ENCODE data around the gene MATN4. TPM values are rescaled to one million over a fixed set of nuclear protein-coding genes. Genes with fewer than 3 reads are reported as not detected.

Gene MATN4
- total RNA-seq, 4 donors from 2014 or later = 5.6 TPM; not detected in 3

GRCh38 chr20:45303586-45304463 is 4.3 kb downstream of the MATN4 start:
- Histone ChIP-seq H3K36me3 (no peaks in the 10 kb centered on the region), H3K4me1 (peaks cover 0 to 5% of the 10 kb centered on the region in 2 donors), H3K4me3 (no peak overlapping the region), H3K27me3 (peaks cover 0 to 10% of the 10 kb centered on the region in 2 donors), H3K27ac (no peak overlapping the region), H3K9me3 (no peaks in the 10 kb centered on the region)
- TF ChIP-seq CTCF (IDR thresholded peaks at IDR 0.05) (no peak), POLR2A (IDR thresholded peaks at IDR 0.05) (no peak)
- intact Hi-C loops (cut with DNase I; ENCODE audit: low total_unique reads) = no loop called here
- DNase-seq = no peak

DNA sequence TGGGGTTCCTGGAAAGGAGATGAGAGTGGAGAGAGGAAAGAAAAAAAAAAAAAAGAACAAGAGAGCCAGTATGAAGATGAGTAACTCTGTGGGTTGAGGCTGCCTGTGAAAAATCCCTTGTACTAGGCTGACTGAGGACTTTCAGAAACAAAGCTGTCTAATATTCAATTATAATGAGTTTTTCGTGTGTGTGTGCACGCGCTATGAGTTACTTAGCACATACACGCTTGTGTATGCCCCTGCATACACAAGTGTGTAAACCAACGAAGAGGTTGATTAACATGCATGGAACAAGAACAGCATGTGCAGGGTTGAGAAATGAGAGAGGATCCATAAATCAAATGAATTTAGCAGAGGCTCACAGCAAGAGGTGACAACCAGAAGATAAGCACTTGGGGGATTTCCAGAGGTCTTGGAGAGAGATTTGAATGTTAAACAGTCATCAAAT is 6.3 kb downstream of the MATN4 start:
- no peak for DNase-seq

DNA sequence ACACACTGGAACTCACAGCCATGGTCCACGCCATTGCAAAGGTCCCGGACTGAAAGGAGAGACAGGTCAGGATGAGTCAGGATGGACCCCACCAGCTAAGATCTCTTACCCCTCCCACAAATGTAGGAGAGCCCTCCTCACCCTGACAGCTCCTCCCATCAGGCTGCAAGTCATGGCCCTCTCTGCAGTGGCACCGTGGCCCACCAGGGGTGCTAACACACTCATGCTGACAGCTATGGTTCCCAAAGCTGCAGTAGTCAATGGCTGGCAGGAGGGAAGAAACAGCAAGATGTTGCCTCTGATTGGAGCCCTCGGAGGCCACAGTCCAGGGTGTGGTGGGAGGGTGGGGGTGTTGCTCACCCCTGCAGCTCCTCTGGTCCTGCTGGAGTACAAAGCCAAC is 7.1 kb downstream of the MATN4 start:
- DNase-seq = no peak
- Histone ChIP-seq H3K9me3 (no peaks in the 10 kb centered on the region), H3K4me1 (no peaks in the 10 kb centered on the region), H3K27me3 (no peaks in the 10 kb centered on the region), H3K27ac (no peak overlapping the region), H3K4me3 (no peak overlapping the region), H3K36me3 (no peaks in the 10 kb centered on the region)
- intact Hi-C loops (cut with DNase I; ENCODE audit: low total_unique reads) = no loop called here
- TF ChIP-seq CTCF (IDR thresholded peaks at IDR 0.05) (no peak), POLR2A (IDR thresholded peaks at IDR 0.05) (no peak)

More for the DNA sequence above, 6.3 kb downstream of the MATN4 start:
- H3K4me1 ChIP-seq = peaks cover 0 to 5% of the 10 kb centered on the region in 2 donors
- H3K36me3 ChIP-seq = no peaks in the 10 kb centered on the region
- intact Hi-C loops (cut with DNase I; ENCODE audit: low total_unique reads) = no loop called here
- H3K27me3 ChIP-seq = peaks cover 0 to 8% of the 10 kb centered on the region in 2 donors
- no peak overlapping the region for H3K4me3 ChIP-seq
- no peaks in the 10 kb centered on the region for H3K9me3 ChIP-seq
- TF ChIP-seq POLR2A (IDR thresholded peaks at IDR 0.05) = no peak
- no peak for TF ChIP-seq CTCF (IDR thresholded peaks at IDR 0.05)
- no peak overlapping the region for H3K27ac ChIP-seq

- no peaks in the 10 kb centered on the region for H3K4me1 ChIP-seq
- H3K27ac ChIP-seq = no peak overlapping the region
- intact Hi-C loops (cut with DNase I; ENCODE audit: low total_unique reads) = no loop called here
- no peak for DNase-seq
- no peaks in the 10 kb centered on the region for H3K36me3 ChIP-seq
- no peaks in the 10 kb centered on the region for H3K27me3 ChIP-seq
- TF ChIP-seq POLR2A (IDR thresholded peaks at IDR 0.05) (no peak), CTCF (IDR thresholded peaks at IDR 0.05) (no peak)
- H3K4me3 ChIP-seq = no peak overlapping the region
- no peaks in the 10 kb centered on the region for H3K9me3 ChIP-seq
Observed at GRCh38 chr20:45299786-45300185, 8.3 kb downstream of the MATN4 start.

DNA sequence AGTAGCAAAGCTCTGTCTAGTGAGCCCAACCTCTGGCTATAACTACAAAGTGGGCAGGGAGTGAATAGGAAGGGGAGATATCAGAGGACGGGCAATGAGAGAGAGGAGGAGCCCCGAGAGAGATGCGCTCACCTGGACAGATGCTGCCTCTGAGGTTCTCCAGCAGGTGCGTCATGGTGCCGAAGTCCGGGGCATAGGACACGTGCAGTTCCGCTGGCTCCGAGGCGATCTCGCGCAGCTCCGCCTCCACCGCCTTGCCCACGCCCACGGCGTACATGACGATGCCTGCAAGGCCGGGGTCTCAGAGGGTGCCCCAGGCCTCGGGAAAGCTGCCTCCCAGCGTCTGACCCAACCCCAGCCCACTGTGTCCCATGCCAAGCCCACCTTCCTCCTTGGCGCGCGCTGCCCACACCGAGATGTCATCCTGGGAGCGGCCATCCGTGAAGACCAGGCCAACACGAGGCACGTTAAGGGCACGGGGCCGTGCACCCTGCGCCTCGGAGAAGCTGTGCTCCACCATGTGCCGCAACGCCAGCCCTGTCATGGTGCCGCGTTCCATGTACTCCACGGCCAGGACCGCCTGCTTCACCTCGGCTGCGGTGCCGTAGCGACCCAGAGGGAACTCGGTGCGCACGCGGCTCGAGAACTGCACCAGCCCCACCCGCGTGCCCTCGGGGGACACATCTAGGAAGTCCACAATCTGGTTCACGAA is 10.2 kb downstream of the MATN4 start:
- no peak for DNase-seq
- peaks cover 0 to 9% of the 10 kb centered on the region in 2 donors for H3K4me1 ChIP-seq
- no peaks in the 10 kb centered on the region for H3K9me3 ChIP-seq
- no peaks in the 10 kb centered on the region for H3K36me3 ChIP-seq
- H3K27ac ChIP-seq = no peak overlapping the region
- intact Hi-C loops (cut with DNase I; ENCODE audit: low total_unique reads) = no loop called here
- no peak for TF ChIP-seq POLR2A (IDR thresholded peaks at IDR 0.05)
- no peak overlapping the region for H3K4me3 ChIP-seq
- no peaks in the 10 kb centered on the region for H3K27me3 ChIP-seq

Data from uterus (tissue), 4 donors.